IMR-90 (cell line): ENCODE data around the gene CNDP2. TPM values are rescaled to one million over a fixed set of nuclear protein-coding genes. Genes with fewer than 3 reads are reported as not detected.

Experiments used
- ATAC-seq: fragments of 200-7000 bp; cut with Tn5 transposase; 2 replicates; pipeline ENCODE4 v1.9.1; 2020; ENCODE audit warnings: low read depth, mild to moderate bottlenecking, moderate library complexity
- BruUV-seq: library from RNA; stranded (reverse); fragments of 400-500 nt; replicated peaks from 2 replicates; lab custom pipeline; 2021; lab: Mats Ljungman, UMichigan
- CTCF ChIA-PET: fragments of 300-600 bp; formaldehyde crosslinking; extraction: SDS; loops from one replicate; lab custom pipeline; 2021; ENCODE audit warnings: antibody characterized with exemption; lab: Yijun Ruan, JAX
- POLR2A ChIA-PET: fragments of 300-600 bp; sonication (Branson Sonifier 250); formaldehyde crosslinking; loops from one replicate; lab custom pipeline; 2022; ENCODE audit warnings: antibody characterized with exemption; ENCODE audit not compliant: unreplicated experiment; lab: Charles Lee
- DNase-seq: peaks from one replicate; pipeline ENCODE4 v3.0.0; 2013
- H2AFZ ChIP-seq: replicated peaks from 2 replicates; pipeline ENCODE3; 2013; ENCODE audit warnings: low read length, mild to moderate bottlenecking; ENCODE audit not compliant: poor library complexity
- H2AK5ac ChIP-seq: 2 replicates; pipeline ENCODE4 v1.6.1; 2013; ENCODE audit warnings: low read depth, low read length, inconsistent platforms
- H2AK9ac ChIP-seq: replicated peaks from 2 replicates; pipeline ENCODE3; 2013; ENCODE audit warnings: mild to moderate bottlenecking, low read depth, low read length, moderate library complexity; ENCODE audit not compliant: poor library complexity
- H2BK120ac ChIP-seq: 2 replicates; pipeline ENCODE4 v1.6.1; 2013; ENCODE audit warnings: low read depth, low read length, inconsistent platforms
- H2BK15ac ChIP-seq: 3 replicates; pipeline ENCODE4 v1.6.1; 2013; ENCODE audit warnings: low read depth, low read length, inconsistent platforms
- H2BK20ac ChIP-seq: 2 replicates; pipeline ENCODE4 v1.6.1; 2013; ENCODE audit warnings: low read depth, mild to moderate bottlenecking, inconsistent platforms, low read length, moderate library complexity
- H2BK5ac ChIP-seq: 2 replicates; pipeline ENCODE4 v1.6.1; 2013; ENCODE audit warnings: mild to moderate bottlenecking, low read depth, low read length, inconsistent platforms; ENCODE audit not compliant: poor library complexity, severe bottlenecking
- H3K14ac ChIP-seq: replicated peaks from 2 replicates; pipeline ENCODE4 v1.6.1; 2013; ENCODE audit warnings: low read depth, low read length, inconsistent platforms
- H3K18ac ChIP-seq: 2 replicates; pipeline ENCODE4 v1.6.1; 2013; ENCODE audit warnings: low read depth, low read length, control low read depth
- H3K23ac ChIP-seq: 2 replicates; pipeline ENCODE4 v1.6.1; 2013; ENCODE audit warnings: low read depth, low read length, inconsistent platforms
- H3K27ac ChIP-seq: 2 replicates; pipeline ENCODE4 v1.5.1; 2013; ENCODE audit warnings: mild to moderate bottlenecking, control low read depth, low read length; ENCODE audit not compliant: insufficient read depth
- H3K27me3 ChIP-seq: 2 replicates; pipeline ENCODE4 v1.6.1; 2013; ENCODE audit warnings: low read length; ENCODE audit not compliant: control insufficient read depth, insufficient read depth
- H3K36me3 ChIP-seq: 2 replicates; pipeline ENCODE4 v1.6.1; 2013; ENCODE audit warnings: low read length, mixed read lengths; ENCODE audit not compliant: control insufficient read depth, insufficient read depth
- H3K4ac ChIP-seq: 2 replicates; pipeline ENCODE4 v1.6.1; 2013; ENCODE audit warnings: low read depth, low read length, inconsistent platforms
- H3K4me1 ChIP-seq: 2 replicates; pipeline ENCODE4 v1.6.1; 2013; ENCODE audit warnings: low read length, mixed read lengths; ENCODE audit not compliant: control insufficient read depth, insufficient read depth
- H3K4me2 ChIP-seq: 2 replicates; pipeline ENCODE4 v1.6.1; 2013; ENCODE audit warnings: low read depth, mild to moderate bottlenecking, control low read depth, low read length, moderate library complexity
- H3K4me3 ChIP-seq: 2 replicates; pipeline ENCODE4 v1.5.1; 2013; ENCODE audit warnings: low read depth, mild to moderate bottlenecking, control low read depth, low read length, moderate library complexity; ENCODE audit not compliant: insufficient read depth
- H3K56ac ChIP-seq: 2 replicates; pipeline ENCODE4 v1.6.1; 2013; ENCODE audit warnings: low read length, inconsistent platforms; ENCODE audit not compliant: insufficient read depth; ENCODE audit errors: extremely low read depth
- H3K79me1 ChIP-seq, 2 experiments: 2 replicates each; pipeline ENCODE4 v1.6.1; 2013; ENCODE audit warnings: low read length in 2 of 2, inconsistent platforms in 1 of 2, low read depth in 1 of 2
- H3K9ac ChIP-seq: 2 replicates; pipeline ENCODE4 v1.6.1; 2013; ENCODE audit warnings: low read depth, low read length, control low read depth
- H3K9me1 ChIP-seq: 2 replicates; pipeline ENCODE4 v1.6.1; 2013; ENCODE audit warnings: low read length, inconsistent platforms; ENCODE audit not compliant: insufficient read depth
- H3K9me3 ChIP-seq: 2 replicates; pipeline ENCODE4 v1.6.1; 2013; ENCODE audit warnings: low read length; ENCODE audit not compliant: control insufficient read depth, insufficient read depth
- H4K20me1 ChIP-seq: 2 replicates; pipeline ENCODE4 v1.6.1; 2013; ENCODE audit warnings: low read length, inconsistent platforms; ENCODE audit not compliant: insufficient read depth
- H4K5ac ChIP-seq: 2 replicates; pipeline ENCODE4 v1.6.1; 2013; ENCODE audit warnings: mild to moderate bottlenecking, low read depth, low read length, control low read depth
- H4K8ac ChIP-seq, 2 experiments: 2 replicates each; pipeline ENCODE4 v1.6.1; 2013; ENCODE audit warnings: low read depth in 2 of 2, low read length in 2 of 2, control low read depth in 1 of 2, inconsistent platforms in 1 of 2
- H4K91ac ChIP-seq: 2 replicates; pipeline ENCODE4 v1.6.1; 2013; ENCODE audit warnings: low read depth, low read length, inconsistent platforms; ENCODE audit not compliant: insufficient read depth
- BHLHE40 ChIP-seq: fragments of 150-350 bp; IDR thresholded peaks from 2 replicates; pipeline ENCODE4 v1.6.1; 2016; ENCODE audit warnings: mild to moderate bottlenecking, low read depth, low read length
- CEBPB ChIP-seq: IDR thresholded peaks from 2 replicates; pipeline ENCODE4 v1.6.1; 2012; ENCODE audit warnings: low read depth, low read length, improper control_type of control experiment
- CHD1 ChIP-seq: IDR thresholded peaks from 2 replicates; pipeline ENCODE4 v1.6.1; 2012; ENCODE audit warnings: low read depth, low read length, improper control_type of control experiment
- CTCF ChIP-seq: conservative IDR thresholded peaks from 2 replicates; pipeline ENCODE4 v1.5.1; 2012; ENCODE audit warnings: mild to moderate bottlenecking, low read depth, low read length, improper control_type of control experiment
- ELK1 ChIP-seq: fragments of 150-350 bp; IDR thresholded peaks from 2 replicates; pipeline ENCODE4 v1.6.1; 2016; ENCODE audit warnings: low read depth, mild to moderate bottlenecking, low read length, moderate library complexity, borderline replicate concordance
- FOS ChIP-seq: fragments of 150-350 bp; IDR thresholded peaks from 2 replicates; pipeline ENCODE4 v1.6.1; 2016; ENCODE audit warnings: low read depth, low read length
- MAFK ChIP-seq: IDR thresholded peaks from 2 replicates; pipeline ENCODE4 v1.6.1; 2012; ENCODE audit warnings: low read depth, low read length, improper control_type of control experiment
- MAZ ChIP-seq: IDR thresholded peaks from 2 replicates; pipeline ENCODE4 v1.6.1; 2012; ENCODE audit warnings: low read depth, mild to moderate bottlenecking, low read length, improper control_type of control experiment, moderate library complexity, borderline replicate concordance
- MXI1 ChIP-seq: IDR thresholded peaks from 2 replicates; pipeline ENCODE4 v1.6.1; 2012; ENCODE audit warnings: low read depth, mild to moderate bottlenecking, low read length, moderate library complexity, borderline replicate concordance
- NFE2L2 ChIP-seq: fragments of 150-350 bp; IDR thresholded peaks from 2 replicates; pipeline ENCODE4 v1.6.1; 2016; ENCODE audit warnings: low read depth, mild to moderate bottlenecking, low read length
- POLR2A ChIP-seq: IDR thresholded peaks from 2 replicates; pipeline ENCODE4 v1.6.1; 2012; ENCODE audit warnings: mild to moderate bottlenecking, low read depth, low read length
- RAD21 ChIP-seq: IDR thresholded peaks from 2 replicates; pipeline ENCODE4 v1.6.1; 2012; ENCODE audit warnings: low read length, improper control_type of control experiment
- RCOR1 ChIP-seq: IDR thresholded peaks from 2 replicates; pipeline ENCODE4 v1.6.1; 2012; ENCODE audit warnings: mild to moderate bottlenecking, low read length, improper control_type of control experiment; ENCODE audit not compliant: insufficient replicate concordance
- RFX5 ChIP-seq: IDR thresholded peaks from 2 replicates; pipeline ENCODE4 v1.8.0; 2012; ENCODE audit warnings: low read depth, mild to moderate bottlenecking, low read length, moderate library complexity
- SMC3 ChIP-seq: fragments of 150-350 bp; IDR thresholded peaks from 2 replicates; pipeline ENCODE4 v1.6.1; 2016; ENCODE audit warnings: low read depth, mild to moderate bottlenecking, antibody characterized with exemption, low read length, moderate library complexity
- USF2 ChIP-seq: fragments of 150-350 bp; IDR thresholded peaks from 2 replicates; pipeline ENCODE4 v1.6.1; 2017; ENCODE audit warnings: mild to moderate bottlenecking, antibody characterized with exemption, low read length, low read depth
- WGBS, 2 experiments: methylation state at CpG; one replicate each; pipeline versions ENCODE4 v1.1.5 to v1.1.7; 2013; ENCODE audit warnings: missing lambda C conversion rate in 2 of 2; ENCODE audit not compliant: insufficient read length in 1 of 2; ENCODE audit errors: extremely low coverage in 2 of 2; 5-methylcytosine and 5-hydroxymethylcytosine counted together
- dilution Hi-C: fragments of 300-500 bp; cut with HindIII; formaldehyde crosslinking; loops from one replicate; pipeline ENCODE4 v1.14.3; 2018; ENCODE audit warnings: low sequenced_read_pairs; ENCODE audit not compliant: unreplicated experiment
- in situ Hi-C: fragments of 300-500 bp; cut with MboI; formaldehyde crosslinking; loops from 3 replicates; pipeline ENCODE4 v1.14.3; 2019; ENCODE audit warnings: low sequenced_read_pairs, inconsistent platforms, mixed read lengths
- intact Hi-C: fragments of 100-400 bp; cut with micrococcal nuclease; formaldehyde crosslinking; loops from 2 replicates; pipeline ENCODE4 v1.10.0; 2022
- polyA plus RNA-seq, 3 experiments: library from polyadenylated mRNA; depleted of rRNA; stranded (reverse); fragments of >200 nt; gene quantifications; 2 replicates each; pipeline ENCODE4 v1.2.3, GENCODE V29; 2012; ENCODE audit warnings: low replicate concordance in 1 of 3
- total RNA-seq: library from RNA; depleted of rRNA; stranded (reverse); fragments of >200 nt; gene quantifications from 2 replicates; pipeline ENCODE4 v1.2.3, GENCODE V29; 2012

The CNDP2 gene
- total and polyA plus RNA-seq, 2 of the 4 experiments (the other 2 are of a cell fraction), result 52.0 to 67.9 TPM

GRCh38 chr18:74488864-74489263, 7.3 kb upstream of the CNDP2 start:
- no peak overlapping the region for H3K4ac ChIP-seq

More at GRCh38 chr18:74488864-74489263, 7.3 kb upstream of the CNDP2 start:
- H3K14ac ChIP-seq, result no peak overlapping the region
- no peaks in the 10 kb centered on the region for H3K4me1 ChIP-seq
- dilution Hi-C loops, result no loop called here
- no peak overlapping the region for H4K8ac ChIP-seq
- H2BK20ac ChIP-seq, result no peak overlapping the region
- intact Hi-C loops, result no loop called here
- CTCF ChIA-PET, result interaction anchor here (0.5 to 0.8 kb wide), 2 partner anchors 135 to 1845 kb away, joined by 3 read pairs; no protein-coding TSS in a partner anchor
- no peak overlapping the region for H4K91ac ChIP-seq
- H3K4me2 ChIP-seq, result no peak overlapping the region
- H3K23ac ChIP-seq, result no peak overlapping the region
- H3K4me3 ChIP-seq, result no peak overlapping the region
- in situ Hi-C loops, result no loop called here
- H3K56ac ChIP-seq, result no peak overlapping the region
- no peaks in the 10 kb centered on the region for H3K36me3 ChIP-seq
- TF ChIP-seq CHD1 (no peak), POLR2A (no peak), RFX5 (no peak), MXI1 (no peak), RAD21 (no peak), NFE2L2 (no peak), CTCF (no peak), SMC3 (no peak), BHLHE40 (no peak), MAFK (no peak), RCOR1 (no peak), MAZ (no peak), USF2 (no peak), CEBPB (no peak), FOS (no peak), ELK1 (no peak)
- H4K5ac ChIP-seq, result no peak overlapping the region
- H3K27ac ChIP-seq, result no peak overlapping the region
- no peak overlapping the region for H2BK5ac ChIP-seq
- H3K9ac ChIP-seq, result no peak overlapping the region
- no peak overlapping the region for H2BK15ac ChIP-seq
- ATAC-seq (no peak), DNase-seq (no peak)
- no peak overlapping the region for H2AK5ac ChIP-seq
- no peaks in the 10 kb centered on the region for H3K9me1 ChIP-seq
- POLR2A ChIA-PET, result interaction anchor here (0.6 kb wide), 1 partner anchor 724 kb away, joined by 3 read pairs; no protein-coding TSS in a partner anchor
- peaks cover 17% of the 10 kb centered on the region for H3K27me3 ChIP-seq
- H2AFZ ChIP-seq, result no peak overlapping the region
- H3K79me1 ChIP-seq, result no peaks in the 10 kb centered on the region
- H3K18ac ChIP-seq, result no peak overlapping the region
- peaks cover 3% of the 10 kb centered on the region; the same call in 1 of the 2 replicates for H3K9me3 ChIP-seq
- WGBS, 2 experiments, result 78% methylated on average over 7 of the region's 8 CpGs; no CpG with 5 or more reads in 1 of the 2 experiments
- BruUV-seq, result no TSS peak
- no peak overlapping the region for H2BK120ac ChIP-seq
- H2AK9ac ChIP-seq, result no peak overlapping the region
- no peaks in the 10 kb centered on the region for H4K20me1 ChIP-seq
